NCI-H1436 treated with DMSO at 0.1 percent for 48 hours (cell line): ENCODE measurements around the gene NANOS3.

Experiments
- DNase-seq: peaks from one replicate; lab custom pipeline; 2025; lab: John Stamatoyannopoulos, UW

The NANOS3 gene

DNA sequence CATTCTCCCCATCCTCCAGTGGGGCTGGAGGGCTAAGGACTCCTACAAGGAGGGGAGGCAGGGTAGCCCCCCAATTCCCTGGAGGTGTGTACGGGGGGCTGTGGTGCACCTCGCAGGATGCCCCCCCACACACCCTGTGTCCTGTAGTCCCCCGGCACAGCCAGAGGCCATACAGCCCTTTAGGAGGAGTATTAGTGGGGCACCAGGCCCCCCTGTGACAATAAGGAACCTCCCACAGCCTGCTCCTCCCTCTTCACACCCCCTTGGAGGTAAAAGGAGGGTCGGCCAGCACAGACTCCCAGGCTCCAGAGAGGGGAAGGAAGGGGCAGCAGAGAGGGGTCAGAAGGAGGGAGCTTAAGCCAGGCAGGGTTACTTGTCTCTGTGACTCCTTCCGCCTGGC lies at the start of gene NANOS3:
Gene NANOS3 (plus strand): TSS at position 301 of the 400 bp plus-strand sequence. CDS start 115 bp downstream, outside the sequence.
- DNase-seq, result no peak

DNA sequence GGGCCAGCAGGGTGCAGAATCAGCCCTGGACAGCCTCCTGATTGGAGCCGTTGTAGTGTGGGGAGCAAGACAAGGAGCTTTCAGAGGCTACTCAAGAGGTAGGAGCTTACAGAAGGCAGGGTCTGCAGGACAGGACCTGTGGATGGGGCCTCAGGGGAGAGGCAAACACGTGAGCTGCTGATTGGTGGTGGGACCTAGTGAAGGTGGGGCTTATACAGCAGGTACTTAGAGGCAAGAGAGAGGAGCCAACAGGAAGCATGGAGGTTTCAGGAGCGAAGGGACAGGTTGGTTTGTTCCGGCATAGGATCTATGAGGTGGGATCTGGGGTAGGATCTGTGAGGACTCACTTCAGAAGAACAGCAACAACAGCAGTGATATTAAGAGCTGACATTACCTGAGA lies 49.3 kb upstream of the NANOS3 start:
- DNase-seq, result no peak

DNA sequence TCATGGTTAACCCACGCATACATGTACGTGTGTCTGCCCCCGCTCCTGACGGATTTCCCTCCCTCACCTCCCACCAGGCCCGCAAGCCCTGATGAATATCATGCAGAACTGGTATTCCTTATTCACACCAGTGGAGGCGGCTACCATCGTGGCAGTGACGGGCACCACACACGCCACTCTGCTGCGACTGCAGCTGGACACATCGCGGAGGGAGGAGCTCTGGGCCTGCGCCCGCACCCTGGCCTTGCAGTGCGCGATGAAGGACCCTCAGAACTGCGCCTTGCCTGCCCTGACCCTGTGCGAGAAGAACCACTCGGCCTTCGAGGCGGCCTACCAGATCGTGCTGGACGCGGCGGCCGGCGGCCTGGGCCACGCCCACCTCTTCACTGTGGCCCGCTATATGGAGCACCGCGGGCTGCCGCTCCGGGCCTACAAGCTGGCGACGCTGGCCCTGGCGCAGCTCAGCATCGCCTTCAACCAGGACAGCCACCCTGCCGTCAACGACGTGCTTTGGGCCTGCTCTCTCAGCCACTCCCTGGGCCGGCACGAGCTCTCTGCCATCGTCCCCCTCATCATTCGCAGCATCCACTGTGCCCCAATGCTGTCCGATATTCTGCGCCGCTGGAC lies 46.7 kb upstream of the NANOS3 start:
- no peak for DNase-seq

DNA sequence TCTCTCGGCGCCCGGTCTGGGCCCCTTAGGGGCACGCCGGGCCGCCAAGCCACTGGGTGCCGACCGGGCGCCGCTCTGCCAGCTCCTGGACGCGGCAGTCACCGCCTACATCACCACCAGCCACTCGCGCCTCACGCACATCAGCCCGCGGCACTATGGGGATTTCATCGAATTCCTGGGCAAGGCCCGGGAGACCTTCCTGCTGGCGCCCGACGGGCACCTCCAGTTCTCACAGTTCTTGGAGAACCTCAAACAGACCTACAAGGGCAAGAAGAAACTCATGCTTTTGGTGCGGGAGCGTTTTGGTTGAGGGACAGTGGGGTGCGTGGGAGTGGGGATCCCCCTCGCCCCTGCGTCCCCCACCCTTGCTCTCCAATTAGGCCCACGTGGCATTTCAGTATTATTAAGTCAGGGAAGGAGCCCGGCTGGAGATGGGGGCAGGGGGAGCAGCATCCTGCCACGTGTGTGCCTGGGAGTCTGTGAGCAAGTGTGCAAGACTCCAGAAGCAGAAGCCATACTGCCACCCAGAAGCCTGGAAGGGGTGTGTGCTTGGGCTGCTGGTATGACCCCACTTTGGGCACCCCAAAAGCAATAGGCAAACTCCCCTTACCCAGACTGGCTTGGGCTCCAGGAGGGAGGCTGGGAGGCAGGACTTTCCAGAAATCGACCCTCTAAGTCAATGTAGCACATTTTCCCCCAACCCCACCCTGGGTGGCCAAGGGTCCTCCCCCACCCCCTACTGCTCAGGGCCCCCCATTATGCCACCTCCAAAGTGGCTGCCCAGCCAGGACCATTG lies 46.0 kb upstream of the NANOS3 start:
- DNase-seq, result no peak

DNA sequence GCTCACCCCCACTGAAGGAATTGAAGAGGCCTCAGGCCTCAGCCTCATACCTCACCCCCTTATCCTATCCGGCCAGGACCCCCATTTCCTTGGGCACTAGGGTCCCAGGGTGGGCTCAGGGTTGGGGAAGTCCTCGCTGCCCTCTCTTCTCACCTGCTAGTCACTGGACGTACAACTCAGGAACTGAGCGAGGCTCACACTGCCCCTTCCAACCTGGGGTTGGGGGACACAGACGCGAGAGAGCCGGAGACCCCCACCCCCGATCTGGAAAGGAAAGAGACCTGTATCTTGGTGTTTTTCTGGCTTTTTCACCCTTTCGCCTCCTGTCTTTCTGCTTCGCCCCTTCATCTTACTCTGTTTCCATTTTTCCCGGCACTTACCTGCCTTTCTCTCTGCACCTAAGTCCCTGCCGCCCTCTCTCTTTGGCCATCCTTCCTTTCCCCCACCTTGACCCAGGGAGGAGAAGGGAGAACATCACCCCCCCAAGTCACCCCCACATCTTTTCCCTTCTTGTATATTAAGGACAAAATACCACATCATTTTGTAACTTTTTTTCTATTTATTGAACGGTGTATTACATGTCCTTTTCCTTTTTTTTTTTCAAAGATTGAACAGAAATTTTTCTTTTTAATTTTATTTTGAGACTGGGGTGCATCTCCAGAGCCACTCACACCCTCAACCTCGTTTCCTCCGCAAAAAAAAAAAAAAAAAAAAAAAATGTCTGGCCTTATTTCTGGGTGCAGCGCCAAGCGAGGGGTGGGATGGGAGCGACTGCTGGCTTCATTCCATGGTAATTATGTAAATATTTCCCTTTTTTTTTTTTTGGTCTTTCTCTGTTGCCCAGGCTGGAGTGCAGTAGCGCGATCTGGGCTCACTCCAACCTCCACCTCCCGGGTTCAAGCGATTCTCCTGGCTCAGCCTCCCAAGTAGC lies 45.1 kb upstream of the NANOS3 start:
- DNase-seq, result no peak

DNA sequence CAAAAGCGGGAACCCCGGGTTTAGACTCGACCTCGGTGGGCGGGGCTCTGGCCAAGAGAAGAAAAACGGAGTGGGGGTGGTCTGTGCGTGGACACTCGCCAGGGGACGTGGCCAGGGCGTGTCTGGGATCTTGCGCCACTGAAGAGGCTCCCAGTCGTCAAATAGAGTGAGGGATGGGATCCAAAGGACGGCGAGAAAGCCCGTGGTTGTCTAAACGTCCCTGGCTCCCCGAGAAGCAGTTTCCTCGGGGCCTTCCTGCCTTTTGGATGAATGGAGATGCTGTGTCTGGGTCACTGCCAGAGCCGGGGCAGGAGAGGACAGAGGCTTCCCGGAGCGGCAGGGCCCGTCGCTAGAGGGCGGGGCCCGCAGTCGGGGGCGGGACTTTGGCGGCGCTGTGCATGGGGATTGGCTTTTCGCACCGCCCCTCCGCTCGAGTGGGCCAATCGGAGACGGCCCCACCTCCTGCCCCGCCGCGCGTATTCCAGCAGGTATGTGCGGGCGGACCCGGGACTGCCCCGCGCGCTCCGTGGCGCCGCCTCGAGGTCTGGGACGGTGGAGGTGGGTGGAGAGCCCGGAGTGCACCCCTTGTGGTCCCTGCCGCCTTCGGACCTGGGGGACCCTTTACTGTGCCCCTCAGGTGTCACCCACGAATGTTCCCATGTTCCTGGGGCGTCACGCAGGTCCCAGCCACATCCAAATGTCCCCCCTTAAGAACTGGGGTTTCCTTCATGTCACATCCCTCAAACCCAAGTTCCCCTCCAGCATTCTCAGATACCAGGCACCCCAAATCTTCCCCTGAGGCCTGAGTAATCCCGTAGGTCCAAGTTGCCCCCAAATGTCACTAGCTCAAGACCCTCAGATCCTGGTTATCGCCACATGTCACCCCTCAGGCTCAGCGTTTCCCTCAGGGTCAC lies 43.3 kb upstream of the NANOS3 start:
- DNase-seq, result peak; percentile 27

DNA sequence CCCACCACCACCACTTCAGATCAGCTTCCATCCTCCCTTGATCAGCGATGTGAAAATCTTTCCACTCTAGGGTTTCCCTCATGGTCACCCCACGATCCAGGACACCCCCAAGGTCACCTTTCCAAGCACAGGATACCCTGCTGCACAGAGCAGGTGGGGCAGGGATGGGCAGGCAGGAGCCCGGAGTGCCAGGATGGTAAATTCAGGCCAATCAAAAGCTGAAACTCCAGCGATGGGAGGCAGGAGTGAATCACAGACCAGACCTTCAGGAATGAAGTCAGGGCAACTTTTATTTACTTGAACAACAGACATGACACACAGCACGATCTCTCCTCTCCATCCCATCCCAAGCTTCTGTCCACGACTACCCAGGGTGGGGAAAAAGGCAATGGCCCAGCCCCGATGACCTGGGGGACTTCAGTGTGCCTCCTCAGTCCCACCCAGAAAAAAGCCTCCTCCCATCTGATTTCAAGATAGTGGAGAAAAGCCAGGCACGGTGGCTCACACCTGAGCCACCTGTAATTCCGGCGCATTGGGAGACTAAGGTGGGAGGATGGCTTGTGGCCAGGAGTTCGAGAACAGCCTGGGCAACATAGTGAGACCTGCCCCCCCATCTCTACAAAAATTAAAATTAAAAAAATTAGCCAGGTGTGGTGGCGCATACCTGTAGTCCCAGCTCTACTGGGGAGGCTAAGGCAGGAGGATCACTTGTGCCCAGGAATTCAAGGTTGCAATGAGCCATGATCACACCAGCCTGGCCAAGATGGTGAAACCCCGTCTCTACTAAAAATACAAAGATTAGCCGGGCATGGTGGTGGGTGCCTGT lies 42.5 kb upstream of the NANOS3 start:
- DNase-seq, result no peak

DNA sequence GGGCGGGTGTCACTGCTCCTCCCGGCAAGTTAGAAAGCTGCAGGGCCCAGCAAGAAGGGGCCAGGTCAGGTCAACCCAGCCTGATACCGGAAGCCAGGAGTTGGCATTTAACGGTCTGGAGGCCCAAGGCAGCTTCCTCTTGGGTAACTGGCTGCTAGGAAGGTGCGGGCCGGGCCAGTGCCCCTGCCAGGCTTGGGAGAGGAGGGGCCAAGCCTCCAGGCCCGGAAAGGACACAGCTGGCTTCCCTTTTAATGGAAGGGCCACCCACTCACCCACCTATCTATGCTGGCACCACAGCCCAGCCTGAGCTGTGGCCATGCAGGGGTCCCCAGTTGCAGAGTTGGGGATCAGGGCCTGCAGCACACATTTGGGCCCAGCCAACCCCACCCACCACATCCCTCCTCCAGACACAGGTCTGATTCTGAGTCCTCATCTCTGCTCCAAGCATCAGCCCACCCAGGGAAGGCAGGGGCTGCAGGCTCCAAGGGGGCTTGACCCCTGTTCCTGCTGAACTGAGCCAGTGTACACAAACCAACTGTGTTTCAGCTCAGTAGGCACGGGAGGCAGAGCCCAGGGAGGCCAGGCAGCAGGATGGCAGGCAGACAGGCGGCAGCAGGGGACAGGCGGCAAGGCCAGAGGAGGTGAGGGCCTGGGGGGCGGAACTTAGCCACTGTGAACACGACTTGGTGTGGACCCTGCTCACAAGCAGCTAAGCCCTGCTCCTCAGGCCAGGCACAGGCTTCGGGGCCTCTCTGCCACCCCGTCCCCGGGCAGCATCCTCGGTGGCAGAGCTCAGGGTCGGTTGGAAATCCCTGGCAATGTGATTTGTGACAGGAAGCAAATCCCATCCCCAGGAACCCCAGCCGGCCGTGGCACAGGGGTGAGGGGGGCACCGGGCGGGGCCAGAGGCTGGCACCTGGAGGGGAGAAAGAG lies 40.9 kb upstream of the NANOS3 start:
- no peak for DNase-seq

DNA sequence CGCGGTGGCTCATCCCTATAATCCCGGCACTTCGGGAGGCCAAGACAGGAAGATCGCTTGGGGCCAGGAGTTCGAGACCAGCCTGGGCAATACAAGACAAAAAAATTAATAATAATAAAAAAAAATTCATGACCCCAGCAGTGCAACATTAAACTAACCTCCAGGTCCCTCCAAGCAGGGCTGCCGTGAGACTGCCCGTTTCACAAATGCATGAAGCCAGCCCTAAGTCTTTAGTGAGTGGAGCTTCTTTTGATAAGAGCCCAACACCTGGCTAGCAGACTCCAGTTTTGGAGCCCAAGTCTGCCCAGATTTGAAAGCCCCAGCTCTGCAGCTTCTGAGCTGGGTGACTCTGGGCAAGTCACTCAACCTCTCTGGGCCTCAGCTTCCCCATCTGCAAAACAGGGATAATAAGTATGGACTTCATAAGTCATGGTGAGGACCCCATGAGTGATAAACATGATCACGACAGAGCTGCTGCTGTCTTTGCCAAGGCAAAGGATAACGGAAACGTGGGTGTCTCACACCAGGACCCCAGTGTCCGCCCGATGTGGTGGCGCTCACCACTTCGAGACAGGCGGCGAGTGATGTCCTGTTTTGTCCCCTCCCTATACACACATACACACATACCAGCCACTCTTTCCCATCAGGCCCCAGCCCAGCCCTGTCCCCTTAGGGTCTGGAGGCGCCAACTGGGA lies 38.4 kb upstream of the NANOS3 start:
- no peak for DNase-seq

DNA sequence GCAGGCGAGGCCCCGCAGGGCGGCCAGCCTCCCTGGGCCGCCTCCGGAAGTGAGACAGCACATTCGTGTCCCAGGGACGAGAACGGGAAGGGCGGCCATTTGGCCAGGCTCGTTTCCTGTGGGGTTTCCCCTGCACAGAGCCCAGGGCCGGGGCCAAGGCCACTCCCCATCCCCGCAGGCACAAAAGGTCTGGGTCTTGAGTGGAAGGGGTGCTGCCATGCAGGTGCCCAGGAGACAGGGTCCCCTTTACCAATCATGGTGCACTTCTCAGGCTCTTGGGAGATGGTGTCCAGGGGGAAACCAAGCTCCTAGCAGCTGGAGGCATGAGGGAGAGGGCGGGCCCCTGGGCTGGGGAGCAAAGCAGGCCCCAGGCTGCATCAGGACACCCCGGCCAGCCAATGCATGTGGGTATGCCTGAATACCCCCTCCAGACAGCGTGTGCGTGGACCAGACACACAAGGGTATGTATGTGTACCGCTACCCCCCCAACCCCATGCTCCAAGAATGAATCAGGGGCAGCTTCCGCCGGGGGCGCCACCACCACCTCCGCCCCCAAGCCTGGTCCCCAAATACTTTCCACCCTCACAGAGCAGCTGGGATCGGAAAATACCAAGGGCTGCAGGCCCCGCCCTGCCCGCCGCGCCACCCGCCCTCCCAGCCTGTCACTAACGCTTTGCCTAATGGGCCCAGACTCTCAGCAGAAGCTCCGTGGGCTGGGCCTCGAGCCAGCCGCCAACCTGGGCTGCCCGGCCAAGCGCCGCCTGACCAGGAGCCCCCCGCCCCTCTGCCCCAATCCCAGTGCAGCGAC lies 37.6 kb upstream of the NANOS3 start:
- DNase-seq, result no peak

DNA sequence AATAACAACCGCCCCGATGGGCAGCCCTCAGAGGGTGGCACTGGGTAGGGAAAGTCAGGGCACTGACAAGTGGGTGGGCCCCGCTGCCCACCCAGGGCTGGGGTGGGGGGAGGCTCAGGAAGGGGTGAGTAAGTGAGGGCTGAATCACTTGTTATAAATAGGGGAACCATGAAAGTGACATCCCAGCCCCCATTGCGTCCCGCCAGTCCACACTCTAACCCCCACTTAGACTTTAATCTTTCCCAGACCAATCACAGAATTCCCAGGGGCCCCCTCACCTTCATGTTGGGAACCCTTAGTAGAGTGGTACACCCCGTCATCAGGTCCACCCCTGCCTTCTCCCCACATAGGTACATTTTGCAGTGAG lies 37.0 kb upstream of the NANOS3 start:
- no peak for DNase-seq

DNA sequence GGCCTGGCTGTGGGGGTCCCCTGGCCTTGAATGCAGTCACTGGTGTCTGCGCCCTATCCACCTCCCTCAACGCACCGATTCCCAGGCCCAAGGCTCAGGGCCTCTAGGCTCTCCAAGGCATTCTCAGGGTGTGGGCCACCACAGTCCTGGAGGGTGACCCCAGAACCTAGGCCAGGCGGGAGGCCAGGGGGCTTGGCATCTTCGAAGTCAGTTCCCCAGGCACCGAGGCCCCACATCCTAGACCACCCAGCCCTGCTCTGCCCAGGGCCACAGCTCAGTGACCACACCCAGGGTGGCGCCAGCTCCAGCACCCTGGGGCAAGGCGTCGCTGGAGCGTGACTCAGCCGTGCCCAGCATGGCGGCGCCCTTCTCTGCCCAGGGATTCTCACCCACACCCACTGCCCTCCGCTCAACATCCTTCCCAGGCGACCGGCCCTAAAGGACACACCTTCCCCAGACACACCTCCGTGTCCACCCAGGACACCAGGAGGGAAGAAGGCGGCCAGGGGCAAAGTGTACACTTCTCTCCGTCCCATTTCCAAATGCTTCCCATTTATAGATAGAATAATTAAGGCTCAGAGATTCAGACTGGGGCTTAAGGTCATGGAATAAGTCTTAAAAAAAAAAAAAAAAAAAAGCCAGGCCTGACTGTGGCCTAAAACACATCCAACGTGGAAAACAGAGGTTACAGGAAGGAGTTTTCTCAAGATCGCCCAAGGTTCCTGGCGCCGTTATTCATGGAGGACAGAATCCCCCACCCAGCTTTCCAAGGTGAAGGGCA lies 36.4 kb upstream of the NANOS3 start:
- no peak for DNase-seq

DNA sequence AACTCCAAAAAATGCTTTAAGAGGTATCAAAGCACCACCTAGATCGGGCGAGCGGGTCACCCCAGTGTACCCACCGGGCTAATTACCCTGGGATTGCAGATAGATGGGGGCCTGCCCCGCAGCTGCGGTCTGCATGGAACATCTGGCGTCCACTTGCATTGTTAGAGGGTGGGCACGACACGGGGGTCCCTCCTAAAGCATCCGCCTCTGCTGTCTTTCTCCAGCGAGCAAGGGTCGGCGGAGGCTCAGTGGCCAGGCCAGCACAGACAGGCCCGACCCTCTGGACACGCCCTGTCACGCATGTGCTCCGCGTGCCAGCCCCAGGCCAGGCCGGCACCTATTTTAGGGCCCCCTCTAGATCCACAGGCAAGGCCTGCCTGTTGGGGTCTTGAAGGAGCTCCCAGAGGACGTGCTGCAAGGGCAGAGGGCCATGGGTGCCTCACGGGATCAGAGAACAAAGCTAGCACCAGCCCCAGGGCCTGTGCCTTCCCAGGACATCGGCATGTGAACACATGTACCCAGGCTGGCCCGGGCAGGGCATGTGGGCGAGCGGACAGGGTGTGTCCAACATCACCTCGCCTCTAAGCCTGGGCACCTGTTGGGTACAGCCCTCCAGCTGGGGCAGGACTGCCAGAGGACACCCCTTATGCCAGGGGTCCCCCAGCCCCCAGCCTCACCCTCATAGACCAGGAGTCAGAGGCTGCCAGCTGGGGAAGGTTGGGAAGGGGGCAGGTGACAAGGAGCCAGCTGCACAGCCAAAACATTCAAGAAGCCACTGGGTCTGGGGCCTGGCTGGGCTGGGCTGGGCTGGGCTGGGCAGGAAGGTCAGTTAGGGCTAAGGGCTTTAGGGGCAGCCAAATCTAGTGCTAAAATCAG lies 35.6 kb upstream of the NANOS3 start:
- DNase-seq, result no peak

DNA sequence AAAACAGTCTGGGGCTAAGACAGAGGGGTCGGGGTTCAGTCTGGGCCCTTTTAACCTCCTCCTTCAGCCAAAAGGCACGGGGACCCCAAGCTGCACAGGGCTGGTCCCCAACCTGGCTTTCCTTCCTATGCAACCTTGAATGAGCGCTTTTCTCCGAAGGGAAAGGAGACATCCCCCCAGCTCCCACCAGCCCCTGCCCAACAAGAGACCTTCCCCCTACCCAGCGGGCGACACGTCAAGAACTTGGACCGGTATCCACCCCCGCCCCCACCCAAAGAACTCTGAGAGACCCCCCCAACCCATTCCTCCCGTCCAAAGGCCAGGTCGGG lies 35.0 kb upstream of the NANOS3 start:
- DNase-seq, result no peak

DNA sequence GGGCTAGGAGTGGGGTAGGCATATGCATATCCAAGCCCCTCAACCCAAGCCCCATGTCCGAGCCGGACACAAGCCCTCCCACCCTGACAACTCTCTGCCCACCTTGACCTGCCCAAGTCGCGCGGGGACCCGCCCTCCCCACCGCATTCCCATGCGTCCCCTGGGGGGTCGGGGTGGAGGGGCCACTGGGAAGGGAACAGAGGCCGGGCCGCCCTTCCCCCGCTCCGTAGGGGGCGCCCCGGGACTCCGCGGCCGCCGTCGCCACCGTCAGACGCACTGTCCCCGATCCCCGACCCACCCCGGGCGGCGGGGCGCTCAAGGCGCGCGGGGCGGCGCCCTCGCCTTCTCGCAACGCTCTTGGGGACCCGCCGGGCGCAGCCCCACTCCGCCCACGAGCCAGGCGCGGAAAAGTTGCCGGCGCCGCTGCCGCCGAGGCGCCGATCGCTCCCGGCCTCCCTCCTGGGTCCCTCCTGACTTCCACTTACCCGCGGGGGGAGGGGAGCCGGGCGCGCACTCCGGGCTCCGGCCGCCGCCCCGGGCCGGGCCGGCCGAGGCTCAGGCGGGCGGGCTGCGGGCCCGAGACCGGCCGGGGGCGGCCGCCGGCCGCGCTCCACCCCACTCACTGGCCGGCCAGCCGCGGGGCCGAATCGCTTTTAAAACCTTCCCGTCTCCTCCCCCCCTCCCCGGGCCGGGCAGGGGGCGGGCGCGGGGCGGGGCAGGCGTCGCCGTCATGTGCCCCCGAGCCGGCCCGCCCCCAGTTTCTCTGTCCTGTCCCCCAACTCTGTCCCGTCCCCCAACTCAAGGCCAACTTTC lies 34.4 kb upstream of the NANOS3 start:
- DNase-seq, result no peak
